MM.1S (cell line): ENCODE data around the gene ELMO1.

ENCODE experiments used
- CTCF ChIP-seq: fragments of 300-600 bp; sonication (generic); IDR thresholded peaks from 2 replicates; pipeline ENCODE4 v1.5.1; 2016; ENCODE audit warnings: antibody characterized with exemption, low read length, mixed read lengths
- EZH2 ChIP-seq: fragments of 300-600 bp; sonication (generic); optimal IDR thresholded peaks from 2 replicates; pipeline ENCODE3; 2017; ENCODE audit warnings: low read depth, mild to moderate bottlenecking, antibody characterized with exemption, low read length, mixed read lengths
- EZH2phosphoT487 ChIP-seq: fragments of 300-600 bp; sonication (generic); IDR thresholded peaks from 2 replicates; pipeline ENCODE4 v1.6.1; 2018; ENCODE audit warnings: antibody characterized with exemption, low read length

- no peak for TF ChIP-seq EZH2
- no peak for TF ChIP-seq CTCF
- TF ChIP-seq EZH2phosphoT487: no peak
Measured at GRCh38 chr7:37441816-37442215, 6.8 kb downstream of the ELMO1 start.
